HepG2 (cell line): Measurements from ENCODE around the gene SURF6.

ENCODE experiments used
- CHD2 ChIP-seq: IDR thresholded peaks from 2 replicates; pipeline ENCODE4 v1.6.1; 2011; ENCODE audit warnings: low read depth, low read length, improper control_type of control experiment
- MTA1 ChIP-seq: sonication (generic); formaldehyde crosslinking; IDR thresholded peaks from 2 replicates; pipeline ENCODE4 v1.4.0; 2020; ENCODE audit warnings: missing genetic modification reagents, mild to moderate bottlenecking, borderline replicate concordance
- NFE2L1 ChIP-seq: sonication (generic); formaldehyde crosslinking; IDR thresholded peaks from 2 replicates; pipeline ENCODE4 v1.4.0; 2020; ENCODE audit warnings: missing genetic modification reagents, mild to moderate bottlenecking, borderline replicate concordance
- POLR2A ChIP-seq, 2 experiments: IDR thresholded peaks; 2 replicates each; pipeline ENCODE4 v1.6.1; 2011; ENCODE audit warnings: low read depth in 2 of 2, low read length in 2 of 2, mild to moderate bottlenecking in 1 of 2, moderate library complexity in 1 of 2; ENCODE audit not compliant: insufficient read depth in 1 of 2
- RAD21 ChIP-seq: fragments of 450-650 bp; formaldehyde crosslinking; IDR thresholded peaks from 2 replicates; pipeline ENCODE4 v1.5.0; 2020; ENCODE audit warnings: mild to moderate bottlenecking
- SIN3A ChIP-seq: IDR thresholded peaks from 2 replicates; pipeline ENCODE4 v1.6.1; 2011; ENCODE audit warnings: low read depth, mild to moderate bottlenecking, control low read depth, low read length, borderline replicate concordance
- SRF ChIP-seq: IDR thresholded peaks from 2 replicates; pipeline ENCODE4 v1.6.1; 2011; ENCODE audit warnings: mild to moderate bottlenecking, low read depth, low read length, moderate library complexity
- THAP7 ChIP-seq: sonication (generic); formaldehyde crosslinking; IDR thresholded peaks from 2 replicates; pipeline ENCODE4 v1.8.1; 2023; ENCODE audit warnings: mild to moderate bottlenecking, missing genetic modification reagents
- TP53 ChIP-seq: sonication (generic); formaldehyde crosslinking; conservative IDR thresholded peaks from 2 replicates; pipeline ENCODE4 v1.4.0; 2020; ENCODE audit warnings: missing genetic modification reagents
- ZFP36L1 ChIP-seq: sonication (generic); formaldehyde crosslinking; IDR thresholded peaks from 2 replicates; pipeline ENCODE4 v1.8.0; 2022; ENCODE audit warnings: mild to moderate bottlenecking, missing genetic modification reagents, moderate library complexity
- ZNF275 ChIP-seq: sonication (generic); formaldehyde crosslinking; IDR thresholded peaks from 2 replicates; pipeline ENCODE4 v1.8.0; 2022; ENCODE audit warnings: missing genetic modification reagents, mild to moderate bottlenecking, inconsistent platforms, borderline replicate concordance
- ZNF33A ChIP-seq: sonication (generic); formaldehyde crosslinking; IDR thresholded peaks from 2 replicates; pipeline ENCODE4 v1.5.1; 2020; ENCODE audit warnings: missing genetic modification reagents, mild to moderate bottlenecking, moderate library complexity, borderline replicate concordance
- ZNF792 ChIP-seq: IDR thresholded peaks from 2 replicates; pipeline ENCODE4 v1.6.1; 2016
- TF ChIP-seq, protein P1 (sequence below): sonication (generic); formaldehyde crosslinking; IDR thresholded peaks from 2 replicates; pipeline ENCODE4 v1.9.0; 2021; ENCODE audit warnings: missing genetic modification reagents, borderline replicate concordance

DNA sequence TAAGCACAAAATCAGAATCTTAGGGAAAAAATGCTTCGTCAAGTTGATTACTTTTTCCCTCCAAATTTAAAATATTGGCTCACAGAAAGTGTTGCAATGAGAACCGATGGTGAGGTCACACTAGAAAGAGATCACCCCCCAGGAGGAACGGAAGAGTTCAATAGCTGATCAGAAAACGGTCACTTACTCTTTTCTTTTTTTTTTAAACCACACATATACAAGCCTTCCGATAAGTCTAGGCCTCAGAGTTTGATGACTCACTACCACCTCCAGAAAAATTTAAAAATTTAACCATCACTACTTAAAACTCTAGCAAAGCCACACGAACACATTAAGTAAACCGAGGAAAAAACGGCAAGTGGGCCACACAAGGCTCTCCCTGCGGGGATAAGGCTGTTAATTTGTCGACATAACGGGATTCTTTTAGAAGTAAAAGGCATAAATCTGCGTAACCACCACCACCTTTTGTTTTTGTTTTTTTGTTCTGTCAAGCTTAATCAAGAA lies 38.7 kb upstream of the SURF6 start:
- no peak for TF ChIP-seq CHD2
- TF ChIP-seq NFE2L1 (CRISPR knock-in tag), result no peak
- TF ChIP-seq RAD21, result no peak
- no peak for TF ChIP-seq ZNF792 (CRISPR knock-in tag)
- TF ChIP-seq THAP7, result no peak
- TF ChIP-seq TP53, result no peak
- no peak for TF ChIP-seq SIN3A
- no peak for TF ChIP-seq ZFP36L1
- TF ChIP-seq POLR2A (IDR thresholded peaks at IDR 0.05; ENCODE audit: insufficient read depth in 1 of 2, low read depth in 2 of 2, low read length in 2 of 2), result no peak
- TF ChIP-seq, protein P1, sequence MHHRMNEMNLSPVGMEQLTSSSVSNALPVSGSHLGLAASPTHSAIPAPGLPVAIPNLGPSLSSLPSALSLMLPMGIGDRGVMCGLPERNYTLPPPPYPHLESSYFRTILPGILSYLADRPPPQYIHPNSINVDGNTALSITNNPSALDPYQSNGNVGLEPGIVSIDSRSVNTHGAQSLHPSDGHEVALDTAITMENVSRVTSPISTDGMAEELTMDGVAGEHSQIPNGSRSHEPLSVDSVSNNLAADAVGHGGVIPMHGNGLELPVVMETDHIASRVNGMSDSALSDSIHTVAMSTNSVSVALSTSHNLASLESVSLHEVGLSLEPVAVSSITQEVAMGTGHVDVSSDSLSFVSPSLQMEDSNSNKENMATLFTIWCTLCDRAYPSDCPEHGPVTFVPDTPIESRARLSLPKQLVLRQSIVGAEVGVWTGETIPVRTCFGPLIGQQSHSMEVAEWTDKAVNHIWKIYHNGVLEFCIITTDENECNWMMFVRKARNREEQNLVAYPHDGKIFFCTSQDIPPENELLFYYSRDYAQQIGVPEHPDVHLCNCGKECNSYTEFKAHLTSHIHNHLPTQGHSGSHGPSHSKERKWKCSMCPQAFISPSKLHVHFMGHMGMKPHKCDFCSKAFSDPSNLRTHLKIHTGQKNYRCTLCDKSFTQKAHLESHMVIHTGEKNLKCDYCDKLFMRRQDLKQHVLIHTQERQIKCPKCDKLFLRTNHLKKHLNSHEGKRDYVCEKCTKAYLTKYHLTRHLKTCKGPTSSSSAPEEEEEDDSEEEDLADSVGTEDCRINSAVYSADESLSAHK (CRISPR knock-in tag), result no peak
- TF ChIP-seq ZNF275 (CRISPR knock-in tag), result no peak
- no peak for TF ChIP-seq ZNF33A (CRISPR knock-in tag)
- TF ChIP-seq MTA1 (CRISPR knock-in tag), result no peak
- no peak for TF ChIP-seq SRF
